DMS53 treated with DMSO at 0.1 percent for 48 hours (cell line): ENCODE measurements around the gene FNDC7.
"Not testable (repeated sequence)": the region's sequence is repeated elsewhere in the genome, so short reads cannot be mapped to it uniquely, and the experiment has no call there.

Experiments
- DNase-seq: peaks from one replicate; lab custom pipeline; 2025; ENCODE audit not compliant: unreplicated experiment; lab: John Stamatoyannopoulos, UW

FNDC7 gene

DNA sequence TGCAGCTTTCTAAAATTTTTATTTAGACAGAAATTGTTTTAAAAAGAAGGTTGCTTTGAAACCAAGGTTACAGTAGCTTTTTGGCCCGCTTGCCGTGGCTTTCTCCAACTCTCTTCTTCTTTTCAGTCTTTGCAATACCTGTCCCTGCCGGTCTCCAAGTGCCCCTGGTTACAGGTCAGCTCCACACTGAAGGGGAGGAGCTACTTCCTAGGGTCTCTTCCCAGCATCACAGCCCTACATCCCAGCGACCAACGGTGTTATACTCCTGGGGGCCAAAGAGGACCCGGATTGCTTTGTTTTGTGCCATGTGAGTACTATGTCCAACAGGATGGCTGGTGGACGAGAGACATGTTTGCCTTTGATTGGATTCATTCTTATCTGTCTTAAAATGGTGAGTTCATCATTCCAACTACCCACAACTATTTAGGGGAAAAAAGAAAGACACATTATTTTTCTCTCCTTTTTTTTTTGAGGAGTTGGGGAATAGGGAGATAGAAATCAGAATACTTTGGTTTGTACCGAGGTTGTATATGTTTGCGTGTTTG is at the start of gene FNDC7:
TSS of gene FNDC7 (plus strand) at position 303 of the 545 bp plus-strand sequence. CDS start at position 329, 26 bp downstream.
- DNase-seq: no peak

GRCh38 chr1:108663074-108663473 is 49.6 kb upstream of the FNDC7 start:
- DNase-seq: no peak

DNA sequence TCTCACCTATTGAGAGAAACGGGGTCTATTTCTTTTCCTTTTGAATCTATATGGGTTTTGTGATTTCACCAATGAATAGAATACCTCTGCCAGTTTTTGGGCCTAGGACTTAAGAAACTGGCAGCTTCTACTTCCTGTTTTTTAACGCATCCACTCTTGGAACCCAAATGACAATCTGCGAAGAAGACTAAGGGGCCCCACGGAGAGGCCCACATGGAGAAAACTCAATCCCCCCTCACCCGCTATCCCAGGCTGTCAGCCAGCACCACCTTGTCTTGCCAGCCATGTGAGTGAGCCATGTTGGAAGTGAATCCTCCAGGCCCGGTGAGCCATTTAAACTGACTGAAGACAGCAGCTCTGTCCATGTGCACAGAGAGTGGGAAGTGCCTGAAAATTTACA is 48.2 kb upstream of the FNDC7 start:
- DNase-seq: no peak

- no peak for DNase-seq
These were observed 47.6 kb upstream of the FNDC7 start for GRCh38 chr1:108665067-108665466.

GRCh38 chr1:108665771-108666170 is 46.9 kb upstream of the FNDC7 start:
- no peak for DNase-seq

GRCh38 chr1:108667422-108667821 is 45.3 kb upstream of the FNDC7 start:
- DNase-seq: not testable (repeated sequence)

- DNase-seq: no peak
These were observed 43.9 kb upstream of the FNDC7 start for GRCh38 chr1:108668777-108669176.

DNA sequence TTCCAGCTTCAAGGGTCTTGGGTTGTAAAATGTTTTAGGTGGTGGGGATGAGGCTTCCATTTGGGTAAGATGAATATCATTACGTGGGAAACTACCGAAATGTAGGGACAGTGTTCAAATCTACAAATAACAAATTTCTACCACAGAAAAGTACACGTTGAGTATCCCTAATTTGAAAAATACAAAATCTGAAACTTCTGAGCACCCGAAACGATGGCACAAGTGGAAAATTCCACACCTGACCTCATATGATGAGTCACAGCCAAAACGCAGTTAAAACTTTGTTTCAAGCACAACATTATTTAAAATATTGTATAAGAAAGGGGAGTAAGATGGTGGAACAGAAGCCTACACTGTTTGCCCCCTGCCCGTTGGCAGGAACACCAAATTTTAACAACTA is 43.0 kb upstream of the FNDC7 start:
- DNase-seq: no peak

GRCh38 chr1:108670131-108670773 is 42.5 kb upstream of the FNDC7 start:
- DNase-seq: no peak

DNA sequence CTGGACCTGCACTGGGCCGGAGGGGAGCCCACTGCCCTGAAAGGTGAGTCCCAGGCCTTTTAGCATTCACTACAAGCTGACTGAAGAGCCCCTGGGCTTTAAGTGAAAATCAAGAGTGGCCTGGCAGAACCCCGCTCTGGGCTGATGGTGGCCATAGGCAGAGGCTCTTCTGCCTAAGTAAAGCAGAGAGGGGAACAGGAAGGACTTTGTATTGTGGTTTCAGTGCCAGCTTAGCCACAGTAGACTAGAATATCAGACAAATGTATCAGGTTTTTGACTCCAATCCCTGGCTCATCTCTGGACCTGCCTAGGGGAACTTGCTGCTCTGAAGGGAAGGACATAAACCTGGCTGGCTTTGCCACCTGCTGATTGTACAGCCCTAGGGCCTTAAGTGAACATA is 41.6 kb upstream of the FNDC7 start:
- DNase-seq: no peak

GRCh38 chr1:108678706-108679105 is 34.0 kb upstream of the FNDC7 start:
- no peak for DNase-seq

DNA sequence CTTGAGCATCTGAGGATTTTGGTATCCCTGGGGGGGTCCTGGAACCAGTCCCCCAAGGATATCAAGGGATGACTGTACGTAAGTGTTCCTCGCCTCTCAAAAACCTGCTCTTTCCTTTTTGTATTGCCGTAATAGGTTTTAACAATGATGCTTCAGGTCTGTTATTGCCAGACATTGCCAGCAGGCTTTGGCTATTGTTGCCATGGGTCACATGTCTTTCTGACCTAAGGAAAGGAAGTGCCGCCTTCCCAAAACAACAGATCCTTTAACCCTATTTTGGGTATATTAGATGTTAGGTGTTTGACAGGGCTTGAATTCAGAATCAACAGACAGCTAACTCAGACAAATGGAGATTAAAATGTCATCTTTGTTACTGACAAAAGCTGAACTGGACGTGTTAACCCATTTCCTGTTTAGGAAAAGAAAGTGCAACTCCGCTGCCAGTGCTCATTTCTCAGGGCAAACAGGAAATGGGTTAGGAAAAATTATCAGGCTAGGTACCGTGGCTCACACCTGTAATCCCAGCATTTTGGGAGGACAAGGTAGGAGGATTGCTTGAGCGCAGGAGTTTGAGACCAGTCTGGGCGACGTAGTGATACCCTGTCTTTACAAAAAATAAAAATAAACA is 33.0 kb upstream of the FNDC7 start:
- DNase-seq: no peak

DNA sequence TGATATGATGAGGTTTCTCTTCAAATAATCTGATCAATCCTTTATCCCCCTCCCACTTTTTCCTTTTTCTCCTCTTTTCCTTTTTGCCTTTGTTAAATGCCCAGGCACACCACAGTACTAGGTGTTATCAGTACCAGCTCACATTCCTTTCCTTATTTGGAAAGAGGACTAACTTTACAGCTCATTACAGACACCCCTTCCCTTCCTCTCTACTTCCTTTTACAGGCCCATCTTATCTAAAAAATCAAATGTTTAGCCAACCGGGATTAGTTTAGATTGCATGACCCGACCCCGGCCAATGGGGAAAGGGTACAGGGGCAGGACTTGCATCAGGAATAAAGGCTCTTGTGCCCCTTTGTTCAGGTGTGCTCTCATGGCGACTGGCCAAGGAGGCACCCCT is 31.0 kb upstream of the FNDC7 start:
- not testable (repeated sequence) for DNase-seq

GRCh38 chr1:108685529-108685928 is 27.2 kb upstream of the FNDC7 start:
- no peak for DNase-seq

DNA sequence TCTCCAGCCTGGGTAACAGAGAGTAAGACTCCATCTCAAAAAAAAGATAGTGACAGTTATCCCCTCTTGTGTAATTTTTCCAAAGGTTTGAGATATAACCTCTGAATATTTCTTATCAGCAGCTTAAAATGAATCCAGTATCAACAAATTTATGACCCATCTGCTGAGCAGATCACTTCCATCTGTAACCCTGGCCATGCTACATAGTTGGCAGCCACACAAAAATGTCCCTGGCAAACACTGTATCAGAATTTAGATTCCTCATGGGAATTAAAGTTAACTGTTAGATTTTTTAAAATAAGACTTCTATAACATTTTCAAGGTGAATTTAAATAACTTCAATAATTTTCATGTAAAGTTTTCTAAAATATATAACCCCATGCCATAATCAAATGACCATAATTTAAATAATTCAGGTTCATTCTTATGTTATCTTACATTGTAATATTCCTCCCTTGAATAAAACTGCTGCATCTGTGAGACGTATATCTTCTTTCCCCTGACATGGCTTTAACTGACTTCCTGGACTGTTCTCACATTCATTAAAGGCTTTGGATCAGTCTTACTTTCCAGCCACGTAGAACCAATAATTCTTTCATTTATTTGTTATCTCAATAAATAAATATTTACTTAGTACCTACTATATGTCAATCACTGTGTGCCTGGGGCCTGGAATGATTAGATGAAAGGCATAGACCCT is 25.9 kb upstream of the FNDC7 start:
- DNase-seq: no peak

DNA sequence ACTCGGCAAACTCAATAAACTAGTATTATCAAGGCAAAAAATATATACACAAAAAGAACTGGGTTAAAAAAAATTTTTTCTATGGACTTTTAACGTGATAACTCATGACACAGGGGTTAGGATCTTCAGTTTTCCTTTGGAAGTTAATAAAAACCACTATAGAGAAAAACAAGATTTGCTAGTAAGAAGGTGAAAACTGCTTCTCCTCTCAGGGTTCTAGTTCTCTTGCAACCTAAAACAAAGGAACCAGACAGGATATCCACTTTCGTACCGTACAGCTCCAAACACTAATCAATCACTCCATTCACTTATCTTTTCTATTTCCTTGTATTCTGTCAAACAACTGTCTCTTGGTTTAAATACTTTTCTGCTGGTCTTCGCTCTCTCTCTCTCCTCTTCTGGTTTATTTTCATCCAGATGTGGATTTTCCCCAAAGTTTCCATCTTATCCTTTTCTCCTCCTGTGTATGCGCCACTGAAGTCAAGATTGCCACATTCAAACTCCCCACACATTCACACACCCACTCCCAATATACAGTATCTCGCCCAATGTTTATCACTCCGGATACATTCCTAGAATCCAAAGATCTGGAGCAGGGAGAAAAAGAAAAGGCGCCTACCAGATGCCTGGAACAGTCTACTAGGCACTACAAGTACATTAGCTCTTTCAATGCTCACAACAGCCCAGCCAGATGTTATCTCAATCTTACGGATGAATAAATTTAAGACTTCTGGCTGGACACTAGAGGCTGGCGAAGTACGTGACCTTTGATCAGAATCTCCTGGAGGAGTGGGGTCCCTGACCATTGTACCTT is 21.4 kb upstream of the FNDC7 start:
- DNase-seq: no peak

GRCh38 chr1:108691942-108692723 is 20.6 kb upstream of the FNDC7 start, which contains the start of gene PRPF38B:
PRPF38B (plus strand) TSS chr1:108692310; CDS start chr1:108692592, 282 bp downstream.
- DNase-seq: peak; percentile 87

DNA sequence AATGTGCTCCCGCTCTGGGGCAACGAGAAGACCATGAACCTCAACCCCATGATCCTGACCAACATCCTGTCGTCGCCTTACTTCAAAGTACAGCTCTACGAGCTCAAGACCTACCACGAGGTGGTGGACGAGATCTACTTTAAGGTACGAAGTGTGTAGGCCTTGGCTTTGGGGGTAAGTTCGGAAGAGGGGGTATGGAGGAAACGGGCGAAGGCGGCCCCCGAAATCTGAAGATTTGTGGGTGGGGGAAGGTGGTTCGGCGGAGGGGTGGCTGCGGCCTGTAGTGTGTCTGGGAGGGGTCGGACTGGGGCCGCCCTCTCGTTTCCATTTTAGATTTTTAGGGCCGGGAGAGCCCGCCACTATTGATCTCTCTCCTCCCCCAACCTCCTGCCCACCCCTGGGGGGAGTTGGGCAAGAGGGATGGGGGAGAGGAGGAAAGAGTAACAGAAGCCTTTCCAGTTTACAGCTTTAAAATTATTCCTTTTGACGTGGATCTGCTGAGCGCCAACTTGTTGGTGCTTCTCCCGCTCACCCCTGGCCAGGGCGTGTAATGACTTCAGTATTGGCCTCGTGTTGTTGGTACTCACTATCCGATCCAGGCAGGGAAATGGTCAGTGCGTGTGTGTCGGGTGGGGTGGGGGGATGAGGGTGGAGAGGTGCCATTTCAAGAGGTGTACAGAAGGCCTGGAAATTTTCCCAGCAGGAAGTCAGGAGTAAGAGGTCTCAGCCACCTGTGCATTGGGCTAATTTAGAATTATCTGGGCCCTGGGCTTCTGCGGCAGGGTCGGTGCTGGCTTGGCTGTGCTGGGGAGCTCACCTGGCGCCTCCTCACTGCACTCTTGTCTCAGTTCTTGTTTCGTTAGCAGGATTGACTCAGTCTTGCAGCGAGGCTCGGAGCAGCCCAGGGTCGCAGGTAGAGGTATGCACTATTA is 19.7 kb upstream of the FNDC7 start:
- no peak for DNase-seq

DNA sequence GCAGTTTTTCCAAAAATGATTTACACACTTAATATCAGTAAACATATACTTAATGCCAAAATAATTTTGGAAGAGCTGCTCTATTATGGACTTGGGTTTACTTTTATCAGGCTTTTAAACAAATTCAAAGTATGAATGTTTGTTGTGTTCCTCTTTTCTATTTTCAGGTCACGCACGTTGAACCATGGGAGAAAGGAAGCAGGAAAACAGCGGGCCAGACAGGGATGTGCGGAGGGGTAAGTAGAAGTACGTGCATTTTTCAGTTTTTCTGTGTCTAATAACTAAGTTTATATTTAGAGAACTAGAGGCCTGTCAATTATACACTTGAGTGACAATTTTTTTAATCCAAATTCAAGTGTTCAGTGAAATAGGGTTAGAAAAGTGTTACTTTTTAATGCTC is 17.2 kb upstream of the FNDC7 start:
- no peak for DNase-seq
